Skeletal muscle tissue (tissue), 4 donors: ENCODE data around the gene TARDBP. TPM values are rescaled to one million over a fixed set of nuclear protein-coding genes. Genes with fewer than 3 reads are reported as not detected.
"Not testable (repeated sequence)": the region's sequence is repeated elsewhere in the genome, so short reads cannot be mapped to it uniquely, and the experiment has no call there.

Experiments
- H3K27ac ChIP-seq: one replicate; pipeline ENCODE4 v1.7.0; 2013; ENCODE audit warnings: mild to moderate bottlenecking, low read depth, low read length, inconsistent platforms
- H3K27me3 ChIP-seq, 3 donors: one replicate each; pipeline ENCODE4 v1.7.0; 2013; ENCODE audit warnings: low read length in 3 of 3; ENCODE audit not compliant: control insufficient read depth in 3 of 3, insufficient read depth in 3 of 3
- H3K36me3 ChIP-seq, 3 donors: one replicate each; pipeline ENCODE4 v1.7.0; 2013; ENCODE audit warnings: low read length in 3 of 3; ENCODE audit not compliant: control insufficient read depth in 3 of 3, insufficient read depth in 3 of 3
- H3K4me1 ChIP-seq, 3 donors: one replicate each; pipeline ENCODE4 v1.7.0; 2013; ENCODE audit warnings: low read length in 3 of 3, mild to moderate bottlenecking in 3 of 3; ENCODE audit not compliant: control insufficient read depth in 3 of 3, insufficient read depth in 3 of 3
- H3K4me3 ChIP-seq, 3 donors: one replicate each; pipeline ENCODE4 v1.7.0; 2013; ENCODE audit warnings: low read length in 3 of 3
- H3K9ac ChIP-seq, 3 donors: one replicate each; pipeline ENCODE4 v1.7.0; 2013; ENCODE audit warnings: low read length in 3 of 3, mild to moderate bottlenecking in 3 of 3, moderate library complexity in 2 of 3, low read depth in 1 of 3
- H3K9me3 ChIP-seq, 3 donors: one replicate each; pipeline ENCODE4 v1.7.0; 2013; ENCODE audit warnings: low read length in 3 of 3; ENCODE audit not compliant: control insufficient read depth in 3 of 3
- total RNA-seq: library from RNA; depleted of rRNA; stranded (reverse); fragments of >200 nt; gene quantifications from one replicate; pipeline ENCODE4 v1.2.3, GENCODE V29; 2014
- donor health status: Osteomylitis.

Gene TARDBP
- total RNA-seq, 1 donor from 2014 or later = 61.1 TPM

GRCh38 chr1:10990828-10991227 lies 21.6 kb upstream of the TARDBP start:
- no peak overlapping the region for H3K27ac ChIP-seq
- H3K9me3 ChIP-seq = no peaks in the 10 kb centered on the region
- H3K4me3 ChIP-seq = no peak overlapping the region
- H3K36me3 ChIP-seq = no peaks in the 10 kb centered on the region
- no peaks in the 10 kb centered on the region for H3K27me3 ChIP-seq
- H3K9ac ChIP-seq = no peak overlapping the region
- H3K4me1 ChIP-seq = peaks cover 0 to 3% (median 1%) of the 10 kb centered on the region in 3 donors

GRCh38 chr1:10992004-10992403 lies 20.4 kb upstream of the TARDBP start:
- not testable (repeated sequence) for H3K9me3 ChIP-seq, H3K27me3 ChIP-seq, H3K4me1 ChIP-seq, H3K36me3 ChIP-seq, H3K9ac ChIP-seq, H3K27ac ChIP-seq, H3K4me3 ChIP-seq

- H3K4me1 ChIP-seq = peaks cover 0 to 7% (median 4%) of the 10 kb centered on the region in 3 donors
- H3K36me3 ChIP-seq = no peaks in the 10 kb centered on the region
- no peak overlapping the region for H3K4me3 ChIP-seq
- H3K9ac ChIP-seq = no peak overlapping the region
- no peak overlapping the region for H3K27ac ChIP-seq
- H3K27me3 ChIP-seq = no peaks in the 10 kb centered on the region
- H3K9me3 ChIP-seq = no peaks in the 10 kb centered on the region
Observed at GRCh38 chr1:10992864-10993263, 19.6 kb upstream of the TARDBP start.

- H3K4me3 ChIP-seq = no peak overlapping the region
- no peaks in the 10 kb centered on the region for H3K36me3 ChIP-seq
- H3K27ac ChIP-seq = peak overlapping the region; percentile 44
- no peak overlapping the region for H3K9ac ChIP-seq
- H3K9me3 ChIP-seq = no peaks in the 10 kb centered on the region
- H3K27me3 ChIP-seq = no peaks in the 10 kb centered on the region
- peaks cover 0 to 7% (median 4%) of the 10 kb centered on the region in 3 donors for H3K4me1 ChIP-seq
Observed at GRCh38 chr1:10996100-10996499, 16.4 kb upstream of the TARDBP start.

- H3K4me3 ChIP-seq = no peak overlapping the region
- H3K27ac ChIP-seq = no peak overlapping the region
- H3K9ac ChIP-seq = no peak overlapping the region
- H3K9me3 ChIP-seq = no peaks in the 10 kb centered on the region
- no peaks in the 10 kb centered on the region for H3K27me3 ChIP-seq
- no peaks in the 10 kb centered on the region for H3K36me3 ChIP-seq
- H3K4me1 ChIP-seq = peaks cover 0 to 7% (median 4%) of the 10 kb centered on the region in 3 donors
Observed at GRCh38 chr1:11000526-11000925, 11.9 kb upstream of the TARDBP start.

- peak overlapping the region; percentile 97 to 100 (median 99) for H3K9ac ChIP-seq
- H3K27ac ChIP-seq = peak overlapping the region; percentile 98
- peak overlapping the region; percentile 84 to 99 (median 97) for H3K4me3 ChIP-seq
- peaks cover 23 to 33% (median 30%) of the 10 kb centered on the region in 3 donors for H3K36me3 ChIP-seq
- no peaks in the 10 kb centered on the region for H3K27me3 ChIP-seq
- no peaks in the 10 kb centered on the region for H3K9me3 ChIP-seq
- H3K4me1 ChIP-seq = peaks cover 21 to 31% (median 25%) of the 10 kb centered on the region in 3 donors
Observed at GRCh38 chr1:11013160-11013531, 692 bp downstream of the TARDBP start.

GRCh38 chr1:11019358-11019757 lies 6.9 kb downstream of the TARDBP start:
- not testable (repeated sequence) for H3K9ac ChIP-seq, H3K4me3 ChIP-seq, H3K9me3 ChIP-seq, H3K27ac ChIP-seq, H3K27me3 ChIP-seq
- H3K36me3 ChIP-seq = peaks cover 53 to 80% (median 66%) of the 10 kb centered on the region in 3 donors
- H3K4me1 ChIP-seq = peaks cover 4 to 16% (median 14%) of the 10 kb centered on the region in 3 donors

- H3K9me3 ChIP-seq = no peaks in the 10 kb centered on the region
- H3K27ac ChIP-seq = no peak overlapping the region
- H3K36me3 ChIP-seq = peaks cover 50 to 81% (median 67%) of the 10 kb centered on the region in 3 donors
- no peak overlapping the region for H3K9ac ChIP-seq
- H3K4me3 ChIP-seq = no peak overlapping the region
- no peaks in the 10 kb centered on the region for H3K27me3 ChIP-seq
- H3K4me1 ChIP-seq = peaks cover 0 to 10% (median 9%) of the 10 kb centered on the region in 3 donors
Observed at GRCh38 chr1:11019971-11020370, 7.5 kb downstream of the TARDBP start.

- no peak overlapping the region for H3K9ac ChIP-seq
- H3K4me3 ChIP-seq = no peak overlapping the region
- no peaks in the 10 kb centered on the region for H3K27me3 ChIP-seq
- peaks cover 60 to 84% (median 78%) of the 10 kb centered on the region in 3 donors for H3K36me3 ChIP-seq
- H3K9me3 ChIP-seq = no peaks in the 10 kb centered on the region
- no peak overlapping the region for H3K27ac ChIP-seq
- H3K4me1 ChIP-seq = peaks cover 0 to 8% (median 0%) of the 10 kb centered on the region in 3 donors
Observed at GRCh38 chr1:11023201-11023600, 10.7 kb downstream of the TARDBP start.

GRCh38 chr1:11024154-11024873 lies 11.9 kb downstream of the TARDBP start:
- H3K4me1 ChIP-seq = peaks cover 0 to 4% (median 0%) of the 10 kb centered on the region in 3 donors
- no peak overlapping the region for H3K9ac ChIP-seq
- no peaks in the 10 kb centered on the region for H3K9me3 ChIP-seq
- H3K36me3 ChIP-seq = peaks cover 51 to 74% (median 67%) of the 10 kb centered on the region in 3 donors
- H3K27me3 ChIP-seq = no peaks in the 10 kb centered on the region
- no peak overlapping the region for H3K4me3 ChIP-seq
- no peak overlapping the region for H3K27ac ChIP-seq
